Ecto neural progenitor cell (in vitro differentiated cells): ENCODE results near the gene ERMARD.
A peak's percentile ranks its signal among the peaks of the same experiment; 100 is the strongest.
"Not testable (repeated sequence)": the region's sequence is repeated elsewhere in the genome, so short reads cannot be mapped to it uniquely, and the experiment has no call there.

ENCODE experiments used
- DNase-seq: peaks from one replicate; pipeline ENCODE4 v3.0.0-alpha.2; 2018; ENCODE audit warnings: low spot score

The ERMARD gene

DNA sequence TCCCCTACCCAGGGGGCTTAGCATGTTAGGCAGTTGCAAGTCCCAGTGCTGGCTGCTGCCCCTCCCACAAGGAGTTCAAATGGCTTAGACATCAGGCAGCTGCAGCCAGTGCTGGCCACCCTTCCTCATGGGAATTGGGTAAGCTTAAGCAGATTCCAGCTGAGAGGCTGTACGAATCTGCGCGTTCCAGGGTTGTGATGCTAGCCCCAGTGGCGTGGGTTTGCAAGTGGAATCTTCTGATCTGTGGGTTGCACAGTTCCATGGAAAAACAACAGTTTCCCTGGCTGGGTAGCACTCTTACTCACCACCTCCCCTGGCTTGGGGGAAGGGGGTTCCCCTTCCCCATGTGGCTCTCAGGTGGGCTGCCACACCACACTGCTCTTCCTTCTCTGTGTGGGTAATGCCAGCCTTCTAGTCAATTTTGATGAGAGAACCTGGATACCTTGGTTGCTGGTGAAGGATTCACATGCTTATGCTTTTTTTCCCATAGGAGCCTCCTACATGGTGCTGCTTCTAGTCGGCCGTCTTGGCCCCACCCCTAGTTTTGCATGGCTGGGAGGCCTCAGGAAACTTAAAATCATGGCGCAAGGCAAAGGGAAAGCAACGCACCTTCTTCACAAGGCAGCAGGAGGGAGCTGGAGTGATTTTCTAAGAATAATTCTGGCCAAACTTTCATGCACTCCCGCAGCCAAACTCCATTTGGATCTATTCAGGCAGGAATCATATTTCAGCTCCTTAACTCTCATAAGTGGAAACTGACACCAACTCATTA, 13.0 kb upstream of the ERMARD start:
- no peak for DNase-seq

DNA sequence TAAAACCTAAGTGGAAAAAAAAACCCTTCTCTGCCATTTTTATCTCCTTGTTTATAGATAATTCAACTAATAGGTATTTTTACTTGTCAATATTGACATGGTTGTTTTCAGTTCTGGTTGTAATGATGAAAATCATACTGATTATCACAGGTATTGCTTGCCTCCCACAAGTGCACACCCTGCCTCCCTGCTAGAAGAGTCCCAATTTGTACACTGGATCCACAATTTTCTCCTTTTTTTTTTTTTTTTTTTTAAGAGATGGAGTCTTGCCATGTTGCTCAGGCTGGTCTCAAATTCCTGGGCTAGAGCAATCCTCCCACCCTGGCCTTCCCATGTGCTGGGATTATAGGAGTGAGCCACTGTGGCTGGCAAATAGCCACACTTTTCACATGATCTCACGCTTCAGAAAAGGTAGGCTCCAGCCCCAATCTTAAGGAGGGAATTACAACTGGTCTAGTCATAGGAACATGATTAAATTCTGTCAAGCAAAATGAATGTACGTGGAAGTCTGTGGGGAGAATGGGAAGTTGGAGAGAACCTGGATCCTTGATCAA, 12.4 kb upstream of the ERMARD start:
- no peak for DNase-seq

DNA sequence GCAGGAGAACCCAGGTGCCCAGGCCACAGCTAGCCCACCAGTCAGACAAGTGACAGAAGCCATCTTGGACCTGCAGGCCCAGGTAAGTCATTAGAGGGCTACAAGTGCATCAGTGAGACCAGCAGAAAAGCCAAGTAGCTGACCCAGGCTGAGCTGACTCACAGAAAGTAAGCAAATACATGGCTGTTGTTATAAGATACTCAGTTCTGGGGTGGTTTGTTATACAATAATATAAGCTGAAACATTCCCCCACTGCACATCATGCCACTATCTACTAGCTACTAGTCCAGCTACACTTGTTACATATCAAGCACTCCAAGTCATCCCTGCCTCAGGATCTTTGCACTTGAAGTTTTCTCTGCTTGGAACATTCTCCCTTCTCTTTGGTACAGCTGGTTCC, 10.1 kb upstream of the ERMARD start:
- DNase-seq, result no peak

DNA sequence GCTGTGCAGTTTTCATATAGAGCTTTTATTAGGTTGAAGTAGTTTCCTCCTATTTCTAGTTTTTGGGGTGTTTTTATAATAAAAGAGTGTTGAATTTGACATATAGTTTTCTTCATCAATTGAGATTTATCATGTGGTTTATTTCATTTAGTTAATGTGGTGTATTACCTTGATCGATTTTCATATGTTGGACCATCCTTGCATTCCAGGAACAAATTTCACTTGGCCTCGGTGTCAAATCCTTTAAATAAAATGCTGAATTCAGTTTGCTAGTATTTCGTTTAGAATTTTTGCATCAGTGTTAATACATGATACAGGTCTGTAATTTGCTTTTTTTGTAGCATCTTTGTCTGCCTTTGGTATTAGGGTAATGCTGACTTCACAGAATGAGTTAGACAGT, 6.0 kb upstream of the ERMARD start:
- no peak for DNase-seq

DNA sequence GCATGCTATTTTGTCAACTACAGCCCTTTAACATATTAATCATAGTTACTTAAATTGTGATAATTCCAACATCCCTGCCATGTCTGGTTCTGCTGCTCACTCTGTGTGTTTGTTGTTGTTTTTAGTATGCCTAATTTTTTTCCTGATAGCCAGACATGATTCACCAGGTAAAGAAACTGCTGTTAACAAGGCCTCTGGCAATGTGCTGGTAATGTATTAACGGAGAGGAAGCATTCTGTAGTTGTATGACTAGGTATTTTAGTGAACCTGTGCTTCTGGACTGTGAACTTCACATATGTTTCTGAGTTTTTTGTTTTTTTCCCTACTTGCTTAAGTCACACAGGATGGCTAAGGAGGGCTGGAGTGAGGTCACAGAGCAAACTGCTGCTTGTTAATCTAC, 4.9 kb upstream of the ERMARD start:
- no peak for DNase-seq

DNA sequence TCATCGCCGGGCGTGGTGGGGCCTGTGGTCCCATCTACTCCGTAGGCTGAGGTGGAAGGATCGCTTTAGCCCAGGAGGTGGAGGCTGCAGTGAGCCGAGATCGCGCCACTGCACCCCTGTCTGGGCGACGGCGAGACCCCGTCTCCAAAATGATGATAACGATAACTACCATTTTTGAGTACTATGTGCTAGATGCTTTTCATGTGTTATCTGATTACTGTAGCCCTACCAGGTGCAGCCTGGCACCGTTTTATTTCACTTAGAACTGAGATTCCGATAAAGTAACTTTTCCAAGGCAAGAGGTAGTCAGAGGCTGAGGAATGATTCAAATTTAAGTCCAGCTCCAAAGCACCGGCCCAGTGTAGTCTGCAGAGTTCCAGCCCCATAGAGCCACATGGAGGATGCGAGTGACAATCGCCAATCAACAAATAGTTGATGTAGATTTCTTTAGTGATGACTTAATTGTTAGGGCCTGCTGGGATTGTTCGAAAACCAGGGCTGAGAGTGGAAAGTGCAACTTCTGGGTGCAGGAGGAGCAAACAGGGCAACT, 727 bp downstream of the ERMARD start:
- DNase-seq, result no peak

- no peak for DNase-seq
These were observed 3.7 kb downstream of the ERMARD start for GRCh38 chr6:169755162-169755561.

DNA sequence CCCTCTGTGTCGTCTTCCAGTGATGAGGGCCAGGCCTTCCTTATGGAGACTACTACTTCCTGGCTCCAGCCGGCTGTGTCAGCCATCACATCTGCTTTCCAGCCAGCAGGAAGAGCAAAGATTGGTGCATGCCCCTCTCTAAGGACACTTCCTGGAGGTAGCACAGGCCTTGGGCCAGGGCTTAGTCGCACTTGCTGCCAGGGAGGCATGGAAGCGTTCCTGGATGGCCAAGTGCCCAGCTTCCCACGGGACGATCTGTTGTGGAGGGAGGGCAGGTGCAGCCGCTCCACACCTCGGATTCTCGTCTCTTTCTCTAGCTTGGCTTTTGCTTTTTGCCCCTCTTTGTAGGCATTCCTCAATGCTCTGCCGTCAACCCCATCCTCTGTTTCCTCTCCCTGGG, 11.9 kb downstream of the ERMARD start:
- no peak for DNase-seq

DNA sequence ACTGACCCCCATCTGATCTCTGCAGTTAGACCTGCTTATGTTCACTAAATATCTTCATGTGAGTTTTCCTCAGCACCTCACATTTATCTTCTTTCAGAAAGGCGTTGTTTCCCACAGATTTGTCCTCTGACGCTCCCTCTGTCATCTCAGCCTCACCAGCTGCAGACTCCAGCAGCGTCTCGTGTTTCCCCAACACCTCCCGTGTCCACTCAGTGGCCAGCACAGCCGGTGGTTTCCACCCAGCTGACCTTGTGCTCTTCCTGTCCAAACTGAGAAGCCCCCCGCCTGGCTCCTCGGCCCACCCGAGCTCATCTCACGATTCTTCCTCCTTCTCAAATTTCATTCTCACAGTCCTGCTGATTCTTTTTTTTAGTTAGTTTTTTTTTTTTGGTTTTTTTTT, 12.5 kb downstream of the ERMARD start:
- DNase-seq, result no peak

DNA sequence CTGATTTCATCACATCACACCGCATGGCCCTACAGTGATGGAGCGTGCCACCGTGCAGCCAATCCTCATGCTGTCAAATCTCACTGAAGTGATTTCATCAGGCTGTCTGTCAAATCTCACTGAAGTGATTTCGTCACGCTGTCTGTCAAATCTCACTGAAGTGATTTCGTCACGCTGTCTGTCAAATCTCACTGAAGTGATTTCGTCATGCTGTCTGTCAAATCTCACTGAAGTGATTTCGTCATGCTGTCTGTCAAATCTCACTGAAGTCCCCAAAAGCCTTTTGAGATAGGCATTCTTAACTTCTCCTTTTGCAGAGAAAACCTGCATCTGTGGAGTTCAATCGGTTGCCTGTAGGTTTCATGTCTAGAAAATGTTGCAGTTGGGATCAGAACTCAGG, 14.4 kb downstream of the ERMARD start:
- DNase-seq, result not testable (repeated sequence)

- DNase-seq, result no peak
These were observed 14.8 kb downstream of the ERMARD start for GRCh38 chr6:169766232-169766631.

- no peak for DNase-seq
These were observed 15.7 kb downstream of the ERMARD start for GRCh38 chr6:169766921-169767736.

- DNase-seq, result no peak
These were observed 22.9 kb downstream of the ERMARD start for GRCh38 chr6:169774347-169774746.

DNA sequence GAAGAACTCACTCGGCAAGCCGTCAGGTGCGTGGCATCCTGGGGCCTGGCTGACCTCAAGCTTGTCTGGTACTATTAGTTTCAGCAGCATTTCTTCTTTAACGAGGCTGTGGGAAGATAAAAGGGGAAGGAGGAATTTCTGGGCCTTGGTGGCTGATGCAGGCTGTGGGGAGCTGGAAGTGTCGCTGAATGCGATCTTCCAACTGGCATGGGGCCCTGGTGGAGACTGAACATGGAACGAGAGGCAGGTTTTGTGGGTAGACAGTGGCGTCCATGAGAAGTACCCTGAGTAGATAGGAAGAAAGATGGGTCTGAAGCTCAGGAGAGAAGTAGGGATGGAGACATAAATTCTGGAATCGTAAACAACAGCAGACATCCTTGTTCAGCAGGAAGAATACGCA, 23.9 kb downstream of the ERMARD start:
- DNase-seq, result no peak

GRCh38 chr6:169776379-169776778, 25.0 kb downstream of the ERMARD start:
- no peak for DNase-seq

GRCh38 chr6:169777896-169778295, 26.5 kb downstream of the ERMARD start:
- peak; percentile 21 for DNase-seq

GRCh38 chr6:169778646-169779045, 27.2 kb downstream of the ERMARD start:
- peak; percentile 18 for DNase-seq

DNA sequence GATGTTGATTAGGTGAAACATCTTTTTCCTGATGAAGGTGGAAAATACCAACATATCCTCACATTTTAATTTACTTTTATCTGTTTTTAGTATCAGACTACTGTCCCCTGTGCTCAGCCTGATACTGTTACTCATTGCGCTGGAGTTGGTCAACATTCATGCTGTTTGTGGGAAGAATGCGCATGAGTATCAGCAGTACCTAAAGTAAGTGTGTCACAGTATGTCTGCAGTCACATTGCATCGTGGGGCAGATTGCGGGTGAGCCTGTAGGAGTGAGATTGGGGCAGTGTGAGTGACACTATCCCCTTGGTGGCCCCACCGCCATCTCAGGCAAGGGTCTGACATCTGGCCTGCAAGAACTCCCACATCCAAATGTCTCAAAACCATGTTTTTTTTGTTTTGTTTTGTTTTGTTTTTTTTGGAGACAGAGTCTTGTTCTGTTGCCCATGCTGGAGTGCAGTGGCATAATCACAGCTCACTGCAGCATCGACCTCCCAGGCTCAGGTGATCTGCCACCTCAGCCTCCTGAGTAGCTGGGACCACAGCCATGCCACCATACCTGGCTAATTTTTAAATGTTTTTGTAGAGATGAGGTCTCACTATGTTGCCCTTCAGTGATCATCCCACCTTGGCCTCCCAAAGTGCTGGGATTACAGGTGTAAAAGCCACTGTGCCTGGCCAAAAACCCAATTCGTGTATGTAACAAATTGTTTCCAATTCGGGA, 27.8 kb downstream of the ERMARD start:
- DNase-seq, result peak; percentile 31

GRCh38 chr6:169779896-169780295, 28.5 kb downstream of the ERMARD start:
- no peak for DNase-seq

- no peak for DNase-seq
These were observed 29.2 kb downstream of the ERMARD start for GRCh38 chr6:169780571-169781091.

- peak; percentile 25 for DNase-seq
These were observed 31.5 kb downstream of the ERMARD start for GRCh38 chr6:169782966-169783365.

GRCh38 chr6:169783401-169783800, 32.0 kb downstream of the ERMARD start:
- peak; percentile 26 for DNase-seq
